PFSK-1 (cell line): ENCODE data around the gene LRRC42.

Source experiments
- POLR2AphosphoS5 ChIP-seq: IDR thresholded peaks from 2 replicates; pipeline ENCODE4 v1.6.1; 2012; ENCODE audit warnings: low read depth, mild to moderate bottlenecking, control low read depth, low read length, moderate library complexity
- SIN3A ChIP-seq: IDR thresholded peaks from 2 replicates; pipeline ENCODE4 v1.6.1; 2012; ENCODE audit warnings: mild to moderate bottlenecking, low read length, moderate library complexity, borderline replicate concordance; ENCODE audit not compliant: insufficient read depth

- TF ChIP-seq POLR2AphosphoS5 (no peak), SIN3A (no peak)
Measured at GRCh38 chr1:53919675-53920066, 26.5 kb upstream of the LRRC42 start.
